Stimulated activated CD4-positive, alpha-beta T cell treated with anti-CD3 and anti-CD28 coated beads, TNF-alpha, amount 100 ng/mL, for 24 hours (primary cell): Measurements from ENCODE around the gene OTOP2.
"Not testable (repeated sequence)": the region's sequence is repeated elsewhere in the genome, so short reads cannot be mapped to it uniquely, and the experiment has no call there.

ENCODE experiments used
- DNase-seq, 3 experiments: peaks; one replicate each; pipeline ENCODE4 v3.0.0-alpha.2; 2020; ENCODE audit warnings: low read depth in 3 of 3

OTOP2 gene

GRCh38 chr17:74901353-74902135 lies 22.5 kb upstream of the OTOP2 start:
- DNase-seq: no peak

- no peak for DNase-seq
Observed at GRCh38 chr17:74903034-74903433, 21.0 kb upstream of the OTOP2 start.

GRCh38 chr17:74903671-74904070 lies 20.4 kb upstream of the OTOP2 start:
- DNase-seq: no peak

- DNase-seq: no peak
Observed at GRCh38 chr17:74904687-74905409, 19.2 kb upstream of the OTOP2 start.

- not testable (repeated sequence) for DNase-seq
Observed at GRCh38 chr17:74906214-74906793, 17.8 kb upstream of the OTOP2 start.

- no peak for DNase-seq
Observed at GRCh38 chr17:74907012-74907411, 17.1 kb upstream of the OTOP2 start.

- DNase-seq: not testable (repeated sequence)
Observed at GRCh38 chr17:74909097-74909496, 15.0 kb upstream of the OTOP2 start.

GRCh38 chr17:74911423-74911822 lies 12.7 kb upstream of the OTOP2 start:
- DNase-seq: not testable (repeated sequence)

GRCh38 chr17:74916136-74916850 lies 7.8 kb upstream of the OTOP2 start:
- DNase-seq: no peak

- DNase-seq: no peak
Observed at GRCh38 chr17:74916851-74917199, 7.2 kb upstream of the OTOP2 start.

GRCh38 chr17:74917430-74917829 lies 6.6 kb upstream of the OTOP2 start:
- DNase-seq: no peak

- DNase-seq: no peak
Observed at GRCh38 chr17:74918906-74919305, 5.2 kb upstream of the OTOP2 start.

GRCh38 chr17:74919440-74920305 lies 4.4 kb upstream of the OTOP2 start:
- no peak for DNase-seq

- DNase-seq: no peak
Observed at GRCh38 chr17:74920306-74920620, 3.8 kb upstream of the OTOP2 start.

- no peak for DNase-seq
Observed at GRCh38 chr17:74920642-74921025, 3.4 kb upstream of the OTOP2 start.

GRCh38 chr17:74921026-74921681 lies 2.9 kb upstream of the OTOP2 start:
- DNase-seq: no peak

GRCh38 chr17:74921769-74922168 lies 2.3 kb upstream of the OTOP2 start:
- no peak for DNase-seq

GRCh38 chr17:74922172-74922571 lies 1.9 kb upstream of the OTOP2 start:
- no peak for DNase-seq

GRCh38 chr17:74922694-74923537 lies 1.2 kb upstream of the OTOP2 start, which contains the start of gene USH1G:
TSS of gene USH1G (minus strand) at chr17:74923255. CDS start at chr17:74923073, 182 bp downstream.
- no peak for DNase-seq
